Activated CD8-positive, alpha-beta memory T cell treated with anti-CD3 and anti-CD28 coated beads, Interleukin-2, amount 50 U/mL, for 1 hour (primary cell): ENCODE results near the gene POLR3GL.
"Not testable (repeated sequence)": the region's sequence is repeated elsewhere in the genome, so short reads cannot be mapped to it uniquely, and the experiment has no call there.

Experiments
- DNase-seq: peaks from one replicate; pipeline ENCODE4 v3.0.0-alpha.2; 2020; ENCODE audit errors: extremely low read depth

Gene POLR3GL

DNA sequence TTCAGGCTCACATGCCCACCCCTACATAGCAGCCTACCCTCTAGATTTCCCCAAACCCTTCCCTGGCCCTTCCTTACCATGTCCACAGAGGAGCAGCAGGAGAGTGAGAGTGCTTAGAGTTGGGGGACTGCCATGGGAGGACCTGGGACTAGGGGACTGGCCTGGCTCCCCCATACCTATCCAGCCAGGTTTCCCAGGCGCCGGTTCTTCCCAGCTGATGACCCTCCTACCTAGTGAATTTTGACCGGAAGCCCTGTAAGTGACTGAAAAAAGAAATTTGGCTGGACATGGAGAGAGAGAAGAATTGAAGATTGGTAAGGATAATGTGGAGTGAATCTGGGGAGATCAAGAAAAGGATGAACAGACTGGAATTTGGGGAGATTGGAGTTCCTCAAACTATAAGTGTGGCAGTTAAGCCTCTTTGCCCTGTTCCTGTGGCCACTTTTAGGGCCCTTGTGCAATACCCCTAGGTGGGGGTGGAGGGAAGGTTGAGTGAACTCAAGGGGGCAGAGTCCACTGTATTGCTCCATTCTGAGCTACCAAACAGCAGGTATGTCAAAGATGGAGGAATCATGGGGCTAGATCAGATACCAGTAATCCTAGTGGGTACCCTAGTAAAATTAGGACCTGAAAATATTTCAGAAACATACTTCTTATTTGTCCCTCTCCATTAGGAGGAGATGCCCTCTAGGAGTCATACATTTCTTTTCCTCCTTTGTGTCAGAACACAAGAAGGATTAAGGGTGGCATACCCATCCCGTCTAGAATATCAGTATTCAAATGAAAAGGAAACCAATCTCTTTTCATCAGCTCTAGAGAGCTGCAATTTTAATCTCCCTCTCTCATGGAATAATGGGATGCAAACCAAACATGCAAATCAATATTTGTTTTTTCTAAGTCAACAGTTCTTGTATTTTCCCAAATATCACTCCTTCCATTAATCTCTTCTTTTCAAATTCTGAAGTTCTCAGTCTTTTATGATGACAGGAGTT, 55.9 kb downstream of the POLR3GL start:
- DNase-seq = no peak

DNA sequence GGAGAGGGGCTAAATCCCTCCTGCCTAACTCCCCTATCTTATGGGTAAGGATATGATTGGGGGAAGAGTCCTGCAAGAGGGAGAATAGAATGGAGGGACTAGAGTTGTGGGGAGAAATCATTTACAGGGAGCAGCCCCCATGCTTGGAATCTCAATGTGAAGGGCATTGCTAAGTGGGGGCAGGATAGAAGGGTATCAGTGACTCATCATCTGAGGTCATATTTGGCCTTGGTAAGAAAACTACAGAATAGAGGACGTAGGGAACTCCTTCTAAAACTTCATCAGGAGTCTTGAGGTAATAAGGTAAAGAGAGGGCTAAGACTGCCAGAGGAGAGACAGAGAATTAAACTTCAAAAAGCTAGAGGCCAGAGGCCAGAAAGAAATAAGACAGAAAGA, 56.6 kb downstream of the POLR3GL start:
- DNase-seq = no peak

DNA sequence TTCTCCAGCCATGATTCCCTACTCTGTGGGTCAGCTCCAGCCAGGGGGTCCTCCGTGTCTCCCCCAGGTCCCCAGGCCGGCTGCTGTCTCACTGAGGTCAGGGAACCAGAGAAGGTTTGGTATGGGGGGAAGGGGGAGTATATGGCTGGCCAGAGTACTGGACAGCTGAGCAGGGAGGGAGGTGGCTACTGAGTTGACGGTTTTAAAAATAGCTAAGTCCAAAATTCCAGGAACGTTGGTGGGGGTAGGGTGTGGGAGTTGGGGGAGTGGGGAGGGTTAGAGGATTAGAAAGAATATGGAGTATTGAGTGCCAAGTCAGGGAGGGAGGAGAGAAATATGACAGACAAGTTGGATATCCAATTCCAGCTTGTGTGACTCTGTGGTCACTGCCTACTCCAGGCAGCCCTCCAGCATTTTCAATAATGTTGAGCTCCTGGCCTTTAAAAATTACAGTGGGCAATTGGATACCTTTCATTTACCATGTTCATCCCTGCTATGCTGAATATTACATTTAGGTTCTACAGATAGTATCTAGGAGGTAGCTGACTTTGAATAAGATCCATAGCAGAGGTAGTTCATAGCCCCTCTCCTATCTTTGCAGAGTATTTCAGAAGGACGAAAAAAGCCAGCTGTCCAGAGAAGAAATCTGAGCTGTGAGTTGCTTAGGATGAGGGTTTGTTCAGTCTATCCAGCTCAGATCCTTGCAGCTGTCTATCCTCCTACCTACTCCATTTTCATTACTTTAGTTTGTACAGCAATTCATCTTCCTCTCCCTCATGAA, 57.3 kb downstream of the POLR3GL start, which contains the start of gene HJV:
TSS of gene HJV (minus strand) at position 114 of the 781 bp plus-strand sequence. CDS start 1,504 bp downstream, outside the sequence.
- no peak for DNase-seq

DNA sequence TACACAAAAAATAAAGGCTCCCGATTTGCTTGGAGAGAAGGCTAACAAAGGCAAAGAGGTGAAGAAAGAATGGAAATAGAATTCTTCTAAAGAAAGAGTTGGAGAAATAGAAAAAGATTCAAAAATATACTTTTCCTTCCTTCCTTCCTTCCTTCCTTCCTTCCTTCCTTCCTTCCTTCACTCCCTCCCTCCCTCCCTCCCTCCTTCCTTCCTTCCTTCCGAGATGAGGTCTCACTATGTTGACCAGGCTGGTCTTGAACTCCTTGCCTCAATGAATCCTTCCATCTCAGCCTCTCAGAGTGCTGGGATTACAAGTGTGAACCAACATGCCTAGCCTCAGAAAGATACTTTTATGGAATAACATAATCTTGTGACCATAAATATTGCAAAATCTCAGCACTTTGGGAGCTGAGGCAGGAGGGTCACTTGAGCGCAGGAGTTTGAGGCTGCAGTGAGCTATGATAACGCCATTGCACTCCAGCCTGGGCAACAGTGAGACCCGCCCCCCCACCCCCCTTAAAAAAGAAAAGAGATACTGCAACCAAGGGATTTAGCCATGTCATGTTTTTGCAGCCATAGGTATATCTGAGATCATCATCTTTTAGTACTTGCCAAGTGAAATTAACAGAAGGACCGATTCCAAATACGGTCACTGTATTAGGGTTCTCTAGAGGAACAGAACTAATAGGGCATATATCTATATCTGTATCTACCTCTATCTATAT, 58.1 kb downstream of the POLR3GL start:
- DNase-seq = no peak

DNA sequence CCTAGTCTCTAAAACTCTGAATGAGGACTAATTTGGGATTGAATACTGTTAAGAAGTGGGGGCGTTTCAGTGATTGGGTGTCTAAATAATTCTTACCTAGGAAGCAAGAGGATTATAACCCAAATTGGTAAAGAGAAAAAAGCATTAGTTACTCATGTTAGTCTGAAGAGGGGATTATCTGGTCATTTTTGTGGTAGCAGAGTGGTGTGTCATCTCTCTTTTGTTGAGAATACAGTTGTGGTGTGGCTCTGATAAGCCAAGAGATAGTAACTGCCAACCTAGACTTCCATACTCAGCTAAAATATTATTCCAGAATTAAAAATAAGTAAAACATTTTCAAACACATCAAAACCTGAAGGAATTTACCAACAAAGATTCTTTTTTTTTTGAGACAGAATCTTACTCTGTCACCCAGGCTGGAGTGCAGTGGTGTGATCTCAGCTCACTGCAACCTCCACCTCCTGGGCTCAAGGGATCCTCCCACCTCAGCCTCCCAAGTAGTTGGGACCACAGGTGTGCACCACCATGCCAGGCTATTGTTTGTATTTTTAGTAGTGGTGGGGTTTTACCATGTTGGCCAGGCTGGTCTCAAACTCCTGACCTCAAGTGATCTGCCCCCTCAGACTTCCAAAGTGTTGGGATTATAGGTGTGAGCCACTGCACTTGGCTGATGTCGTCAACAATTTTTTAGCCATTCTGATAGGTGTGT, 61.5 kb downstream of the POLR3GL start:
- not testable (repeated sequence) for DNase-seq

DNA sequence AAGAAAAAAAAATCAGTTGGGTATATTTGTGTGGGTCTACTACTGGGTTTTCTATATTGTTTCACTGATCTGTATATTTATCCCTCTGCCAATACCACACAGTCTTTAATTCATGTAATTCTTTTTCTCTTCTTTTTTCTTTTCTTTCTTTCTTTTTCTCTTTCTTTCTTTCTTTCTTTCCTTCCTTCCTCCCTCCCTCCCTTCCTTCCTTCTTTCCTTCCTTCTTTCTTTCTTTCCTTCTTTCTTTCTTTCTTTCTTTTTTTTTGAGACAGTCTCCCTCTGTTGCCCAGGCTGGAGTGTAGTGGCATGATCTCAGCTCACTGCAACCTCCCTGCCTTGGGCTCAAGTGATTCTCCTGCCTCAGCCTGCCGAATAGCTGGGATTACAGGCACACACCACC, 62.2 kb downstream of the POLR3GL start:
- not testable (repeated sequence) for DNase-seq
